Caco-2 (cell line): ENCODE results near the gene NCMAP. TPM values are rescaled to one million over a fixed set of nuclear protein-coding genes. Genes with fewer than 3 reads are reported as not detected.

Experiments
- BruUV-seq: library from RNA; stranded (reverse); fragments of 400-500 nt; replicated peaks from 2 replicates; lab custom pipeline; 2021; lab: Mats Ljungman, UMichigan
- CTCF ChIA-PET: fragments of 300-600 bp; sonication (Branson Sonifier 250); formaldehyde crosslinking; loops from one replicate; lab custom pipeline; 2022; ENCODE audit warnings: antibody characterized with exemption; lab: Charles Lee
- POLR2A ChIA-PET: fragments of 300-600 bp; sonication (Branson Sonifier 250); formaldehyde crosslinking; loops from one replicate; lab custom pipeline; 2022; ENCODE audit warnings: antibody characterized with exemption; lab: Charles Lee
- DNase-seq, 2 experiments: peaks; one replicate each; pipeline versions ENCODE4 v3.0.0 to v3.0.0-alpha.2; 2020 to 2022
- H3K27me3 ChIP-seq: replicated peaks from 2 replicates; pipeline ENCODE4 v1.6.0; 2011; ENCODE audit warnings: low read length; ENCODE audit not compliant: control insufficient read depth, insufficient read depth
- H3K36me3 ChIP-seq: 2 replicates; pipeline ENCODE4 v1.5.1; 2011; ENCODE audit warnings: low read length; ENCODE audit not compliant: control insufficient read depth, insufficient read depth
- H3K4me1 ChIP-seq: fragments of 250-450 bp; sonication (Bioruptor Pico); 2 replicates; pipeline ENCODE4 v1.5.1; 2020; ENCODE audit warnings: mild to moderate bottlenecking
- H3K4me3 ChIP-seq: 2 replicates; pipeline ENCODE4 v1.5.1; 2011; ENCODE audit warnings: low read depth, mild to moderate bottlenecking, control low read depth, low read length
- H3K9me3 ChIP-seq: fragments of 250-450 bp; sonication (Bioruptor Pico); 2 replicates; pipeline ENCODE4 v1.5.1; 2020; ENCODE audit warnings: mild to moderate bottlenecking, moderate library complexity
- H3K27ac Mint-ChIP-seq: one replicate; pipeline ENCODE4 v1.8.0; 2022; ENCODE audit warnings: mixed read lengths; ENCODE audit not compliant: unreplicated experiment
- H3K27me3 Mint-ChIP-seq: one replicate; pipeline ENCODE4 v1.8.0; 2022; ENCODE audit warnings: mixed read lengths; ENCODE audit not compliant: insufficient read depth, unreplicated experiment
- H3K36me3 Mint-ChIP-seq: one replicate; pipeline ENCODE4 v1.8.0; 2022; ENCODE audit warnings: mild to moderate bottlenecking, mixed read lengths; ENCODE audit not compliant: insufficient read depth, unreplicated experiment
- H3K4me1 Mint-ChIP-seq: one replicate; pipeline ENCODE4 v1.8.0; 2022; ENCODE audit warnings: low read depth, mixed read lengths; ENCODE audit not compliant: unreplicated experiment
- H3K4me3 Mint-ChIP-seq: one replicate; pipeline ENCODE4 v1.8.0; 2022; ENCODE audit warnings: mild to moderate bottlenecking, moderate library complexity, mixed read lengths; ENCODE audit not compliant: unreplicated experiment
- H3K9me3 Mint-ChIP-seq: one replicate; pipeline ENCODE4 v1.8.0; 2022; ENCODE audit warnings: mixed read lengths; ENCODE audit not compliant: unreplicated experiment
- CTCF ChIP-seq, 2 experiments: fragments of 200-600 bp in 1 of 2; IDR thresholded peaks; 1 replicate in 1 of 2; 2 replicates in 1 of 2; pipeline versions ENCODE4 v1.5.1 to v1.8.0; 2011 to 2022; ENCODE audit warnings: antibody characterized with exemption in 1 of 2, control low read depth in 1 of 2, inconsistent platforms in 1 of 2, low read depth in 1 of 2, low read length in 1 of 2, mild to moderate bottlenecking in 1 of 2, moderate library complexity in 1 of 2; ENCODE audit not compliant: insufficient read depth in 1 of 2, severe bottlenecking in 1 of 2, unreplicated experiment in 1 of 2
- intact Hi-C: fragments of 100-400 bp; cut with micrococcal nuclease; formaldehyde crosslinking; loops from one replicate; pipeline ENCODE4 v1.10.0; 2022; ENCODE audit not compliant: unreplicated experiment
- total RNA-seq: library from RNA; stranded (reverse); gene quantifications from 2 replicates; pipeline ENCODE4 v1.2.3, GENCODE V29; 2022

Gene NCMAP
- total RNA-seq, 1 experiment from 2014 or later = 0.43 TPM

GRCh38 chr1:24586119-24586518 is 30.2 kb downstream of the NCMAP start:
- Mint-ChIP-seq H3K4me1 (no peaks in the 10 kb centered on the region), H3K27me3 (no peaks in the 10 kb centered on the region), H3K4me3 (no peak overlapping the region), H3K36me3 (no peaks in the 10 kb centered on the region), H3K27ac (no peak overlapping the region), H3K9me3 (no peaks in the 10 kb centered on the region)
- ChIA-PET CTCF (interaction anchor here (1.7 to 2.3 kb wide), 2 partner anchors 31 to 170 kb away, joined by 5 to 29 read pairs; partner anchors contain the start of genes NCMAP and NIPAL3), POLR2A (no interaction called here)
- H3K4me1 ChIP-seq = no peaks in the 10 kb centered on the region
- H3K9me3 ChIP-seq = no peaks in the 10 kb centered on the region
- no peak for TF ChIP-seq CTCF (IDR thresholded peaks at IDR 0.05; ENCODE audit: insufficient read depth in 1 of 2, low read depth in 1 of 2, low read length in 1 of 2, severe bottlenecking in 1 of 2, unreplicated experiment in 1 of 2)
- no TSS peak for BruUV-seq
- H3K4me3 ChIP-seq = no peak overlapping the region
- H3K27me3 ChIP-seq = no peaks in the 10 kb centered on the region
- no peak for DNase-seq
- intact Hi-C loops = loop anchor here (5.0 kb wide), 1 partner anchor 44 kb away; no protein-coding TSS in a partner anchor
- H3K36me3 ChIP-seq = no peaks in the 10 kb centered on the region

GRCh38 chr1:24586970-24587820 is 31.3 kb downstream of the NCMAP start:
- no peaks in the 10 kb centered on the region for H3K27me3 ChIP-seq
- peak; percentile 45 to 66 for DNase-seq
- no TSS peak for BruUV-seq
- no peaks in the 10 kb centered on the region for H3K4me1 ChIP-seq
- no peak overlapping the region for H3K4me3 ChIP-seq
- Mint-ChIP-seq H3K36me3 (no peaks in the 10 kb centered on the region), H3K4me1 (peaks cover 7% of the 10 kb centered on the region), H3K4me3 (no peak overlapping the region), H3K27me3 (no peaks in the 10 kb centered on the region), H3K27ac (no peak overlapping the region), H3K9me3 (no peaks in the 10 kb centered on the region)
- CTCF ChIA-PET = interaction anchor here (0.5 to 2.3 kb wide), 16 partner anchors 9 to 986 kb away, joined by 3 to 29 read pairs (median 3); partner anchors contain the start of genes NCMAP, NIPAL3 and RCAN3
- peak; percentile 46 to 70 for TF ChIP-seq CTCF (IDR thresholded peaks at IDR 0.05; ENCODE audit: insufficient read depth in 1 of 2, low read depth in 1 of 2, low read length in 1 of 2, severe bottlenecking in 1 of 2, unreplicated experiment in 1 of 2)
- intact Hi-C loops = loop anchor here (1.0 to 5.0 kb wide), 2 partner anchors 45 to 172 kb away; partner anchors contain the start of gene NIPAL3
- no peaks in the 10 kb centered on the region for H3K9me3 ChIP-seq
- POLR2A ChIA-PET = interaction anchor here (0.6 kb wide), 1 partner anchor 172 kb away, joined by 3 read pairs; the partner anchor contains the start of gene NIPAL3
- no peaks in the 10 kb centered on the region for H3K36me3 ChIP-seq

GRCh38 chr1:24588573-24588972 is 32.7 kb downstream of the NCMAP start:
- H3K36me3 Mint-ChIP-seq = no peaks in the 10 kb centered on the region
- H3K27me3 Mint-ChIP-seq = no peaks in the 10 kb centered on the region
- no peaks in the 10 kb centered on the region for H3K36me3 ChIP-seq
- no peaks in the 10 kb centered on the region for H3K4me1 ChIP-seq
- no peak overlapping the region for H3K4me3 ChIP-seq
- no peaks in the 10 kb centered on the region for H3K9me3 ChIP-seq
- no peak overlapping the region for H3K4me3 Mint-ChIP-seq
- ChIA-PET CTCF (no interaction called here), POLR2A (no interaction called here)
- DNase-seq = no peak
- no peak overlapping the region for H3K27ac Mint-ChIP-seq
- intact Hi-C loops = loop anchor here (5.0 kb wide), 1 partner anchor 46 kb away; no protein-coding TSS in a partner anchor
- H3K4me1 Mint-ChIP-seq = peaks cover 7% of the 10 kb centered on the region
- H3K27me3 ChIP-seq = no peaks in the 10 kb centered on the region
- BruUV-seq = no TSS peak
- H3K9me3 Mint-ChIP-seq = no peaks in the 10 kb centered on the region
- no peak for TF ChIP-seq CTCF (IDR thresholded peaks at IDR 0.05; ENCODE audit: insufficient read depth in 1 of 2, low read depth in 1 of 2, low read length in 1 of 2, severe bottlenecking in 1 of 2, unreplicated experiment in 1 of 2)
